Muscle of arm (tissue), 12 donors: Measurements from ENCODE around the gene PCDH15. TPM values are rescaled to one million over a fixed set of nuclear protein-coding genes. Genes with fewer than 3 reads are reported as not detected.
"Not testable (repeated sequence)": the region's sequence is repeated elsewhere in the genome, so short reads cannot be mapped to it uniquely, and the experiment has no call there.

ENCODE experiments used
- DNase-seq: peaks from one replicate; pipeline ENCODE4 v3.0.0-alpha.2; 2013
- polyA plus RNA-seq, 12 donors: library from polyadenylated mRNA; unstranded; fragments of 120-200 nt; gene quantifications; one replicate each; pipeline ENCODE4 v1.2.1, GENCODE V29; 2013; ENCODE audit not compliant: insufficient read length in 12 of 12

PCDH15 gene
- polyA plus RNA-seq, 12 donors, result 0.10 to 1.5 (median 0.37) TPM; not detected in 2

DNA sequence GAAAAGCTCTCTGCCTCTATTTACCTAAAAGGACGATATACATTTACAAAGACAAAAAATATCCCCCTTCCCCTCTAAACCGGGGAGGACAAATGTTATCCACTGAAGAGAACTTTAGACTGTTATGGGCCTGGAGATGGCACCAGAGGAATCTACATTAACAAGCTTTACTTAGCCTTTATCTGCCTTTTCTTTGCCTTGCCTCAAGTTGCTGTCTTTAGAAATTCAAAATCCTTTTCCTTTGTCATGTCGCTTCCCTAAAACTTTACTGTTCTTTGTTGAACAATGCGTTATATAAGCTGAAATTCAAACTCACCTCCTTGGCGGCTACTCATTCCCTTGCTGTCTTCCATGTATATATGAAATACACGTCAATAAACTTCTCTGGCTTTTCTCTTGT is 405.0 kb downstream of the PCDH15 start:
- DNase-seq, result no peak

DNA sequence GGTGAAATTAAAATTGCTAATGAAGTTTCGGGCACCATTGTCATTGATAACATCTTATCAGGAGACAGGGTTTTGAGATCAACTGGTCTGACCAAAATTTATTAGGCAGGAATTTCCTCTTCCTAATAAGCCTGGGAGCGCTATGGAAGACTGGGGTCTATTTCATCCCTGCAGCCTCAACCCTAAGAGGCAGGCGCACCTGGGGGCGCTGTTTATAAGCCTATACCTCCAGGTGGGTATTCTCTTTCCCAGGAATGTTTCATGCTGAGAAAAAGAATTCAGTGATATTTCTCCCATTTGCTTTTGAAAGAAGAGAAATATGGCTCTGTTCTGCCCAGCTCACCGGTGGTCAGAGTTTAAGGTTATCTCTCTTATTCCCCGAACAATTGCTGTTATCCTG is 406.4 kb downstream of the PCDH15 start:
- DNase-seq, result not testable (repeated sequence)

GRCh38 chr10:54372179-54372578 is 428.9 kb downstream of the PCDH15 start:
- DNase-seq, result no peak

- DNase-seq, result no peak
Observed at GRCh38 chr10:54368984-54369383, 432.0 kb downstream of the PCDH15 start.

- no peak for DNase-seq
Observed at GRCh38 chr10:54363390-54363789, 437.6 kb downstream of the PCDH15 start.

DNA sequence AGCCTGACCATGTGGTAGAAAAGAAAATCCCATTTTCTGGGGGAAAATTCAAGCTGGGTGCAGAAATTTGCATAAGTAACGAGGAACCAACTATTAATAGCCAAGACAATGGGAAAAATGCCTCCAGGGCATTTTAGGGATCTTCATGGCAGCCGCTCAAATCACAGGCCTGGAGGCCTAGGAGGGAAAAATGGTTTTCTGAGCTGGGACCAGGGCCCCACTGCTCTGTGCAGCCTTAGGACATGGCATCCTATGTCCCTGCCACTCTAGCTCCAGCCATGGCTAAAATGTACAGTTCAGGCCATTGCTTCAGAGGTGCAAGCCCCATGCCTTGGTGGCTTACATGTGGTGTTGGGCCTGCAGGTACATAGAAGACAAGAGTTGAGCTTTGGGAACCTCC is 459.0 kb downstream of the PCDH15 start:
- DNase-seq, result no peak

DNA sequence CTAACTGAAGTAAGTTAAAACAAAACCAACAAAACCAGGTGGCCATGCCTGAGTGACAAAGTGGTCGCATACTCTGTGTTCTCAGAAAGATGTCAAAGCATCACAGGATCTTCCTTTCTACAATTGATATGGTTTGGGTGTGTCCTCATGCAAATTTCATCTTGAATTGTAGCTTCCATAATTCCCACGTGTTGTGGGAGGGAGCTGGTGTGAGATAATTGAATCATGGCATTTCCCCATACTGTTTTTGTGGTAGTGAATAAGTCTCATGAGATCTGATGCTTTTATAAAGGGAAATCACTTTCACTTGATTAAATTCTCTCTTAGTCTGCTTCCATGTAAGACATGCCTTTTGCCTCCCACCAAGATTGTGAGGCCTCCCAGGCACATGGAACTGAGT is 465.7 kb downstream of the PCDH15 start:
- no peak for DNase-seq

DNA sequence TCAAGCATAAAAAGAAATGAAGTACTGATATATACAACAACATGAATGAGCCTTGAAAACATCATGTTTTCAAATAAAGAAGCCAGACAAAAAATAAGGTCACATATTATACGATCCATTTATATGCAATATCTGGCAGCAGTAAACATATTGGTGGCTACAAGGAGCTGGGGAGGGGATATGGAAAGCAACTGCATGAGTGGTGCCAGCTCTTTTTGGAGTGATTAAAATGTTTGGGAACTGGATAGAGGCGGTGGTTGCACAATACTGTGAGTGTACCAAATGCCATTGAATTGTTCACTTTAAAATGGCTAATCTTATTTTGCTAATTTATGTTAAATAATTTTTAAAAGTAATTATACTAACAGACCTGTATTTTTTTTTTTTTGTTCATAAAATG is 481.7 kb downstream of the PCDH15 start:
- no peak for DNase-seq

DNA sequence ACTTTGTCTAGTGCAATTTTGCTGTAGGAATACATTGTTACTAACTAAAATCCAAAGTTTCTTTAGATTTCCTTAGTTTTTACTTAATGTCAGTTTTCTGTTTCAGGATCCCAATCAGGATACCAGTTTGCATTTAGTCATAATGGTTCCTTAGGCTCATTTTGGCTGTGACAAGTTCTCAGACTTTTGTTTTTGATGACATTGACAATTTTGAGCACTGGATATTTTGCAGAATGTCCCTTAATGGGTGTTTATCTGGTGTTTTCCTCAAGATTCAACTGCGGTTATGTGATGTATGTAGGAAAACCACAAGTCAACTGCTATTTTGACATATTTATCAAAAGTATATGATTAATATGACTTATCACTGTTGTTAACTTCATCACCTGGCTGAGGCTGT is 482.6 kb downstream of the PCDH15 start:
- DNase-seq, result no peak

GRCh38 chr10:54314430-54314829 is 486.6 kb downstream of the PCDH15 start:
- no peak for DNase-seq

DNA sequence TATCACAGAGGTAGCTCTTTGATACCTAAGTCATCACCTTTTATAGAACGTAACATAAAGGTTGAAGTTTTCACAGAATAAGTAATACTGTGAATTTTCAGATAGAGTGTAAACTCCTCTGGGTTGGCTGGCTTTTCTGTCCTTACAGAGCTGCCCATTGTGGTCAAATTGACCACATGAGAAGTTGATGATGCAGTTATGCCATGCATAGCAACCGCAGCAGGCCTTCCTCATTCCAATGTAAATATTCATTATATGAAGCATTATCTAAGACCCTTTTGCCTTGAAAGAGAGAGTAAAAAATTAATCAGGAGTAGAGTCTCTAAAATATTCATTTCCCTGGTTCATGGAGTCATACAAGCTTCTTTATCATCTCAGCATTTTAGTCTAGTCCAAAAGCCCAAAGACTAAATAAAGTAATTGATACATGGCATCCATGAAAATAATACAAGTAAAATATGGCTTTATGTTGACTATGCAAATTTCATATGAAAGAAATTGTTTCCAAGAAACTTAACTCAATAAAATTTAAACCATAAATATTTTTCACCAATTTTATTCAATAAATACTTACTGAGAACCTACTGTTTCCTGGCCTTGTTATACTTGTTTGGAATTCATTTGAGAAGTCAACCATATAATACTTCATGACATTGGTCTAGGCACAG is 516.4 kb downstream of the PCDH15 start:
- no peak for DNase-seq

- no peak for DNase-seq
Observed at GRCh38 chr10:54282012-54282411, 519.0 kb downstream of the PCDH15 start.

GRCh38 chr10:54266395-54266794 is 534.6 kb downstream of the PCDH15 start:
- DNase-seq, result no peak

DNA sequence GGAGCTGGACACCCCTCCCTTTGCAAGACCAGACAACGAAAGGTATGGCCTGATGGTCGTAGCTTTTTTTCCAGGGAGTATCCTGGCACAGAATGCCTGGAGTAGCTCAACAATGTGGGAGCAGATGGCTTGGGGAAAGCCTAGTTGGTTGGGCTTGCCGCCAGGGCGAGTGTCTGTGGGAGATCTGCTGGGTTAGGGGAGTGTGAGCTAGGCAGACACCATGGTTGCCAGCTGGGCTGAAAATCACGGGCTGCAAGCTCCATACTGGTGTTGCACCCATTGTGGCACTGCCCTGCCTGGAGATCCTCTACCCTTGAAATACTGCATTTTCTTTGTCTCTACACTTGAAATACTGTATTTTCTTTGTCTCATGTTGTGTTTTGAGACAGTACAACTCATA is 538.3 kb downstream of the PCDH15 start:
- DNase-seq, result no peak

DNA sequence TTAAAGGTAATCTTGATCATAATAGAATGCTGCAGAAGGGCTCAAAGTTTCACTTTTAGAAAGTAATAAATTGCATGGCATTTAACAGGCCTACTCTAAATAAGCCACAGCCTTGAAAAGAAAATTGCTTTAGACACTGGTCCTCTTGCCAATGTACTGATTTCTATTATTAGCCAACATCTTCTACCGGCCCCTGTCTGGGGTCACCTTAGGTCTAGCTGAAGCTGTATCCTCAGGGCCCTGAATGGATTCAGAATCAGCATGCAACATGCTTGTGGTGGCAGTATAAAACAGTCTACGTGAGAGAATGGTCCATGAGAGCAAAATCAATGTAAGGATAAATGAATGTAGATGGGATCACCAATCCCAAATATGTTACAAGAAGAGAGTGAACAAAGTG is 541.9 kb downstream of the PCDH15 start:
- no peak for DNase-seq

GRCh38 chr10:54234832-54235231 is 566.2 kb downstream of the PCDH15 start:
- DNase-seq, result no peak

GRCh38 chr10:54203401-54203800 is 597.6 kb downstream of the PCDH15 start:
- DNase-seq, result no peak

- no peak for DNase-seq
Observed at GRCh38 chr10:54198051-54198450, 603.0 kb downstream of the PCDH15 start.

GRCh38 chr10:54194806-54195205 is 606.2 kb downstream of the PCDH15 start:
- DNase-seq, result no peak

GRCh38 chr10:54159924-54160323 is 641.1 kb downstream of the PCDH15 start:
- DNase-seq, result no peak

GRCh38 chr10:54148508-54148907 is 652.5 kb downstream of the PCDH15 start:
- DNase-seq, result no peak

GRCh38 chr10:54139819-54140428 is 661.1 kb downstream of the PCDH15 start:
- no peak for DNase-seq

- DNase-seq, result no peak
Observed at GRCh38 chr10:54137396-54137795, 663.6 kb downstream of the PCDH15 start.

GRCh38 chr10:54133203-54133602 is 667.8 kb downstream of the PCDH15 start:
- DNase-seq, result no peak
